Immature natural killer cell (primary cell): ENCODE measurements around the gene TNP1. TPM values are rescaled to one million over a fixed set of nuclear protein-coding genes. Genes with fewer than 3 reads are reported as not detected.

Experiments
- DNase-seq, 3 donors: peaks; one replicate each; pipeline ENCODE4 v3.0.0; 2022; ENCODE audit warnings: mixed read lengths in 1 of 3
- H3K27ac Mint-ChIP-seq, 6 donors: one replicate each; pipeline ENCODE4 v1.8.0; 2020; ENCODE audit warnings: mixed read lengths in 6 of 6, mild to moderate bottlenecking in 5 of 6, inconsistent platforms in 4 of 6, moderate library complexity in 3 of 6
- H3K27me3 Mint-ChIP-seq, 3 donors: one replicate each; pipeline ENCODE4 v1.8.0; 2020 to 2021; ENCODE audit warnings: low read depth in 3 of 3, mild to moderate bottlenecking in 3 of 3, mixed read lengths in 3 of 3, moderate library complexity in 3 of 3, inconsistent platforms in 1 of 3
- H3K36me3 Mint-ChIP-seq, 3 donors: one replicate each; pipeline ENCODE4 v1.8.0; 2020; ENCODE audit warnings: mixed read lengths in 3 of 3, inconsistent platforms in 2 of 3, mild to moderate bottlenecking in 2 of 3
- H3K4me1 Mint-ChIP-seq, 2 donors: one replicate each; pipeline ENCODE4 v1.8.0; 2020; ENCODE audit warnings: inconsistent platforms in 2 of 2, mild to moderate bottlenecking in 2 of 2, mixed read lengths in 2 of 2, moderate library complexity in 1 of 2
- H3K4me3 Mint-ChIP-seq, 5 donors: one replicate each; pipeline ENCODE4 v1.8.0; 2020; ENCODE audit warnings: mild to moderate bottlenecking in 5 of 5, mixed read lengths in 5 of 5, inconsistent platforms in 3 of 5, moderate library complexity in 3 of 5
- H3K9me3 Mint-ChIP-seq, 6 donors: one replicate each; pipeline ENCODE4 v1.8.0; 2020; ENCODE audit warnings: mild to moderate bottlenecking in 6 of 6, mixed read lengths in 6 of 6, inconsistent platforms in 4 of 6, moderate library complexity in 3 of 6
- polyA plus RNA-seq, 3 donors: library from polyadenylated mRNA; unstranded; fragments of 300-500 nt; fragmentation: Illumina TruSeq; gene quantifications; one replicate each; pipeline ENCODE4 v1.2.3, GENCODE V29; 2021

Gene TNP1
- polyA plus RNA-seq, 3 donors from 2014 or later: not detected

DNA sequence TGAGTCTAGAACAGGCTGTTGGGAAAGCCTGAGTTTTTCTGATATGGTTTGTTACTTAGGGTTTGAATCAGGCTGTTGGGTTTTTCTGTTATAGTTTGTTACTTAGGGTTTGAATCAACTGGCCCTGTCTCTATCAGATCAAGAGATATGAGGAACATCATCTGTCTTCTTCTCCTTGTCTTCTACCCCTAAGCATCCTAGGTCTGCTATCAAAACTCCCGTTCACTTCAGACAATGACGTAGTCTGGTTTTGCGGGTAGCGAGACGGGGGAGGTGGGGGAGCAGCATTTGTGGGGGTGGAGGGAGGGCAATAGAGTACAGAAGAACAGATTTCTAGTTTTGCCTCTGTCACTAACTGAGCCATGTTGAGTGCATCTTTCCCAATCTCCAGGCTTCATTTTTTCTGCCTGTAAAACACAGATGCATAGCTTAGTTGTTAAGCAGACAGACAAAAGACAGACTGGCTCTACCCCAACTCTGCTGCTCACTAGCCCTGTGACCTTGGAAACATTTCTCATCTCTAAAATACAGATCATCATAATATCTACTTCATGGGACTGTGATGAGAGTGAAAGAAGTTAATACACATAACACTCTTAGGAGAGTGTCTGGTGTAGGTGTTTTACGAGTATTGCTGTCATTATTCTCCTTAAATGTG lies 9.1 kb downstream of the TNP1 start:
- DNase-seq: no peak
- Mint-ChIP-seq H3K36me3 (no peaks in the 10 kb centered on the region), H3K4me3 (no peak overlapping the region), H3K4me1 (no peaks in the 10 kb centered on the region), H3K27me3 (peaks cover 2 to 5% (median 3%) of the 10 kb centered on the region in 3 donors), H3K9me3 (peaks cover 0 to under 1% (median 0%) of the 10 kb centered on the region in 6 donors), H3K27ac (no peak overlapping the region)

DNA sequence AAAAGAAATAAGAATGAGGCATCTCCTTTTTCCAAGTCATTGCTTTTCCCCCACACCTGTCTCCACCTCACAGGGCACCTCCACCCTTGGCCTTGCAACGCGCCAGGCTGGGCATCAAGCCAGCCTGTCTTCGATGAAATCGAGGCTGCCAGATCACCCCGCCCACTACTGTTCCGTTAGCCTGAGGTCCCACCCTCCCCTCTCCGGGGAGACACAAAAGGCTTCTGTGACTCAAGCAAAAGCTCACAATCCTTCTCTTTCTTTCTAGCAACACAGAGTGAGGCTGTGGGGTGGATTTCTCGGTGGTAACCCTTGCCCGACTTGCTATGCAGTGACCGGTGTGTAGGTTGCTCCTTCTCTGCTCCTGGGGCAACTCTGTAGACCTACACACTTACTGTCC lies 9.9 kb downstream of the TNP1 start:
- H3K9me3 Mint-ChIP-seq: peaks cover 0 to 2% (median 0%) of the 10 kb centered on the region in 6 donors
- H3K4me1 Mint-ChIP-seq: no peaks in the 10 kb centered on the region
- H3K27me3 Mint-ChIP-seq: peaks cover 2 to 5% (median 3%) of the 10 kb centered on the region in 3 donors
- no peaks in the 10 kb centered on the region for H3K36me3 Mint-ChIP-seq
- no peak overlapping the region for H3K4me3 Mint-ChIP-seq
- H3K27ac Mint-ChIP-seq: no peak overlapping the region
- DNase-seq: no peak

DNA sequence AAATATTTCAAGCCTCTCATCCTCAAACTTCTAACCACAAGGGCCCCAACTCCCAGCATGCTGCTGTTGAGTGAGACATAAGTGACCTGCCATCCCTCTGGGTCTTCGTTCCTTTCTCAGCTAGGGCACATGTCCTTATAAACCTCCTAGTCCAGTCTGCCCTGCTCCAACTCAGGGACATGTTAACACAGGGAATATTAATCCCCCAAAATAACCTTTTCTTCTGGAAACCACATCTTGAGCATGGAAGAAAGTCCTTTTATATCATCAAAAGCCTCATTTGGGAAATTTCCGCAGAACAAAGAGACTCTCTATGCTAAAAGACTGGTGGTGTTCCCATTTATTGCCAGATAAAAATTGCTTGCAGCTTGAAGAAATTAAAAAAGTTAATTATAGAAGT lies 14.4 kb downstream of the TNP1 start:
- H3K27me3 Mint-ChIP-seq: peaks cover 2 to 8% (median 7%) of the 10 kb centered on the region in 3 donors

DNA sequence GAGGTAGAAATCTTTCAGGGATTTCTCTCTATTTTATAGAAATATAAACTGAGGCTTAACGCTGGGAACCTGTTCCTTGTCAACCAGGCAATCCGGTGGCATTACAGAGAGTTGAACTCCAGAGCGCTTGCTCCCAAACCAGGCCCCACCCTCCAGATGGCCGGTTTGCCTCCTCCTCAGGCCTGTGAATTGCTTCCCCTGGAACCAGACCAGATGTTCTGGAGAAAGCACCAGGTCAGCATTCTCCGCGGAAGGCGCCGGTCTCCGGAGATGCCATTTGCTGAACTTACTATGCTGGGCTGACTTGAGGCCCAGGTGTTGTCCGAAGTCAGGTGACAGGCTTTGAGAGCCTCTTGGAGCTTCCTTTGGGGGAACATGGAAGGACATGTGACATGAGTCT lies 17.2 kb downstream of the TNP1 start:
- no peaks in the 10 kb centered on the region for H3K36me3 Mint-ChIP-seq
- H3K9me3 Mint-ChIP-seq: peaks cover 0 to 6% (median 0%) of the 10 kb centered on the region in 6 donors
- H3K27me3 Mint-ChIP-seq: peaks cover 2 to 7% (median 4%) of the 10 kb centered on the region in 3 donors
- no peaks in the 10 kb centered on the region for H3K4me1 Mint-ChIP-seq
- no peak overlapping the region for H3K27ac Mint-ChIP-seq
- no peak for DNase-seq
- no peak overlapping the region for H3K4me3 Mint-ChIP-seq

More for the DNA sequence above, 14.4 kb downstream of the TNP1 start:
- Mint-ChIP-seq H3K4me3 (no peak overlapping the region), H3K4me1 (no peaks in the 10 kb centered on the region), H3K36me3 (no peaks in the 10 kb centered on the region), H3K27ac (no peak overlapping the region), H3K9me3 (peaks cover 0 to 6% (median 0%) of the 10 kb centered on the region in 6 donors)
- no peak for DNase-seq

DNA sequence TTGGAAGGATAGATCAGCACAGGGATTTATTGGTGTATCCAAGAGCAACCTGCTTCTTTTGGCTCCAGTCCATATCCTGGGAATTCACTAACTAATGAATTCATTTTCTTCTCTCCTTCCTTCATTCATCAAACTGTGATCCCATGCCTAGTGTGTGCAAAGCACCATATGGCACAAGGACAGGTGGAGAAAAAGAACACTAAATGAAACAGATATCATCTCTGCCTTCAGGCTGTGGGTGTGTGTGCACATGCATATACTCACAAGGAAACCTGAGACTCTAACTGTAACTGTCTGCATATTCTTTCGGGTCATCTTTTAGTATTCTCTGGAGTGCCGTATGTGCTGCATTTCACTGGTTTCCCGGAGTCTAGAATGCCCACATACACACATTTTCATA lies 20.2 kb downstream of the TNP1 start:
- Mint-ChIP-seq H3K4me3 (no peak overlapping the region), H3K27me3 (peaks cover 2 to 7% (median 3%) of the 10 kb centered on the region in 3 donors), H3K9me3 (peaks cover 0 to 4% (median 0%) of the 10 kb centered on the region in 6 donors), H3K4me1 (no peaks in the 10 kb centered on the region), H3K27ac (no peak overlapping the region), H3K36me3 (no peaks in the 10 kb centered on the region)
- DNase-seq: no peak

DNA sequence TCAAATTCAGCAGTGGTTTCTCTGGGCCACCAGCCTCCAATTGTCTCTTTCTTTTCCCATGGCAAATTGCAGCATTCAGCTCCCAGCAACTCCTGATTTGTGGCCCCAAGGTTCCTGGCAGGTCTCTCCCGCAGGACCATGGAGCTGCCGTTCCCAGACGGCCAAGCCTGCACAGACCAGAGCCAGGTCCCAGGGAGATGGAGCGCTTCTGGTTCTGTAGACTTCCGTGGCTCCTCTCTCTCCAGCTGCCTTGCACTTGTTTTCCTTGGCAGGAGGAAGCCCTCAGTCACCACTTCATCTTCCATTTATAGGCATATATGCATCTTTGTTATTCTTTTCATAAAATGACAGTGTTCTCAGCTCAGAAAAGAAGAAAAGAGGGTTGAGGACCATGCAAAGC lies 21.7 kb downstream of the TNP1 start:
- no peak for DNase-seq
- Mint-ChIP-seq H3K36me3 (no peaks in the 10 kb centered on the region), H3K4me1 (no peaks in the 10 kb centered on the region), H3K4me3 (no peak overlapping the region), H3K27me3 (peaks cover 0 to 7% (median 2%) of the 10 kb centered on the region in 3 donors), H3K9me3 (peaks cover 0 to 4% (median 0%) of the 10 kb centered on the region in 6 donors), H3K27ac (no peak overlapping the region)

DNA sequence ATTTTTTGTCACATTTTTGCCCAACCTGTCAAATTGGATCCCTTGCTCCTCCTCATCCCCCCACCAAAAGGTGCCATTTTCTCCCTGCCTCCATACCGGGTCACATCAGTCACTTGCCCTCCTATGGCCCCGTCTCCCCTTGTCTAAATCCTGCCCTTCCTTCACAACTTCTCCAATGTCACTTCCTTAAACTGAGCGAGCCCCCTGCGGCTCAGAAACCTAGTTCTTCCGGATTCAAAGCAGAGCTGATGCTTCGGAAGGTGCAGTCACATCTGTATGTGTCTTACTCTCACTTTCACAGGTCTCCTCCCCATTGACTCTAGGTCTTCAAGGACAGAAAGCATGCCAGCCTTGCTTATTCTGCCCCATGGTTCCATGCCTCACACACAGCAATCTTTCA lies 22.1 kb downstream of the TNP1 start:
- DNase-seq: no peak

DNA sequence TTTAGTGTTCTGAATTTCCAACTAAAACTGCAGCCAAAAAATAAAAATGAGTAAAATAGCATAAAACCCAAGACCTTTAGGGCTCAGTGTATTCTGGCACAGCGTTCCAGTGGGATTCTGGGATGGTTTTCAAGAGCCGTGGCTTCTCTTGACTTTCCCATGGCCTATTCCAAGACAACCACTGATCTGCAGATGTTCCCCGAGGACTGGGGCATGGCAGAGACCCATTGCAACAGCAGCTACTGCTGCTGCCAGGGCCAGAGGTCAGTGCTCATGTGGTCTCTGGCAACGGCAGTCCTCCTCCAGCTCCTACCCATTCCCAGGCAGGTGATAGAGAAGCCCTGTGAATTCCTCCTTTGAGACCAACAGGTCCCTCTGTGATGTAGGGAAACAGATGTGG lies 26.8 kb downstream of the TNP1 start:
- Mint-ChIP-seq H3K27me3 (peaks cover 4 to 14% (median 9%) of the 10 kb centered on the region in 3 donors), H3K36me3 (no peaks in the 10 kb centered on the region), H3K4me3 (no peak overlapping the region), H3K27ac (no peak overlapping the region), H3K9me3 (no peaks in the 10 kb centered on the region), H3K4me1 (no peaks in the 10 kb centered on the region)
- DNase-seq: no peak

More for the DNA sequence above, 22.1 kb downstream of the TNP1 start:
- Mint-ChIP-seq H3K9me3 (peaks cover 0 to 4% (median 0%) of the 10 kb centered on the region in 6 donors), H3K4me1 (no peaks in the 10 kb centered on the region), H3K4me3 (no peak overlapping the region), H3K27me3 (peaks cover 0 to 7% (median 2%) of the 10 kb centered on the region in 3 donors), H3K27ac (no peak overlapping the region), H3K36me3 (no peaks in the 10 kb centered on the region)

DNA sequence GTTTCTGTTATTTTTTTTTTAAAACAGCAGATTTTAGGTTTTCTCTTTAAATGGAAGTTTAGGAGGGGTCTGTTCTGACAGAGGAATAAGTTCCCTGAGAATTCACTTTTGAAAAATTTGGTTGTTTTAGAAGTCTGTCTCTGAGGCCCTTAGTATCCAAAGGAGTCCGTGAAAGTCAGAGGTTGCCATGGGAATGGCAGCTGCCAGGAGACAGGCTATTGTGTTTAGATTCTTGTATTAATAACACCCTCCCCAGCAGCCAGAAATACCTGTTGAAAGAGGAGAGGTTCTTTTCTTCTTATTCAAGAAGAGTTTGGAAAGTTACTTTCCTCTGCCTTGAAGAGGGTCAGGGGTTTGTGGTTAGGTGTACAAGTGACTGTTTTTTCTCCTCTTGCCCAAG lies 29.5 kb downstream of the TNP1 start:
- Mint-ChIP-seq H3K27me3 (peaks cover 2 to 16% (median 9%) of the 10 kb centered on the region in 3 donors), H3K27ac (no peak overlapping the region), H3K36me3 (no peaks in the 10 kb centered on the region), H3K4me3 (no peak overlapping the region), H3K4me1 (no peaks in the 10 kb centered on the region), H3K9me3 (no peaks in the 10 kb centered on the region)
- no peak for DNase-seq

DNA sequence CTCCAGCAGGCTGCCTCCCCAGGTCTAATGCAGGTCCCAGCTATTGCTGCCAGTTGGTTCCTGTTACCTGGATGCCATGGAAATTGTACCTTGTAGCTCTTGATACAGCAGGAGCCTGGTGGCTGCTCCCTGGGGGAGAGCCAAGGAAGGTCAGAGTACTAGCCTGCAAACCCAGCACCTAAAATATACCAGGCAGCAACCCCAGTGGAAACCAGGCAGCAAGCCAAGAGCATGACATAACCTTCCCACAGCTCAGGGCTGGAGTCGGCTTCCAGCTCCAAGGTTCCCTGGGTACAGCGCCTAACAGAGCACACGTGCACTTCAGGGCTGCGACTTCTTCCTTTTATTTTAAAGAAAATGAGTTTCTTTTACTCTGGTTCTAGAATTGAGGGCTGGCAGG lies 30.3 kb downstream of the TNP1 start:
- H3K27ac Mint-ChIP-seq: no peak overlapping the region
- H3K9me3 Mint-ChIP-seq: no peaks in the 10 kb centered on the region
- H3K27me3 Mint-ChIP-seq: peaks cover 2 to 16% (median 9%) of the 10 kb centered on the region in 3 donors
- H3K4me1 Mint-ChIP-seq: no peaks in the 10 kb centered on the region
- no peak for DNase-seq
- no peak overlapping the region for H3K4me3 Mint-ChIP-seq
- no peaks in the 10 kb centered on the region for H3K36me3 Mint-ChIP-seq

DNA sequence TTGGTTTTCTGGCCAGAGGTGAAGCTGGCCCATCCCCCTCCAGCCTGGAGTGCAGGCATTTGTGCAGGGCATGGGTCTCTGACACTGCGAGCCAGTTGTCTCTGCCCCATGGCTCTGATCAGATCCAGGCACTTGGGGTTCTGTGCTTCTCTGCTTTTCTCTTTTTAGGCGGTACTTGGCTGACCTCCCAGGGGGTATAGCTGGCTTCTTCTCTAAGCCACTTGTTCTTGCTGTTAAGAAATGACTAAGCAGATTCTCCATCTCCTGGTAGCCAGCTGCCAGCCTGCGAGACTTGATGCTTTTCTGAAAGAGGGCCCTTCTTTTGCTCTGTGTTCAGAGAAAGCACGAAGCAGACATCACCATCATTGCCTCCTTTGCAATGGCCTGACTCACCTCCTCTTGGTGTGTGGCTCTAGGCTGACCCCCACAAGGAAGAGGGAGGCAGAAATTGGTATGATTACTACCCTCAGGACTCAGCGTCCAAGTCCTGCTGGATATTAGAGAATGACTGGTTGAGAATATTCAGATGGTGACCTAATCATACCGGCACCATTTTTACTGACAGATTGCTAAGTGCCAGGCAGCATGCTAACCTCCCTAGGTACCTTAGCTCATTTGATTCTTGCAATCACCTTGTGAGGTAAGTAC lies 32.7 kb downstream of the TNP1 start:
- no peak overlapping the region for H3K27ac Mint-ChIP-seq
- H3K27me3 Mint-ChIP-seq: peaks cover 2 to 16% (median 9%) of the 10 kb centered on the region in 3 donors
- no peaks in the 10 kb centered on the region for H3K4me1 Mint-ChIP-seq
- H3K9me3 Mint-ChIP-seq: no peaks in the 10 kb centered on the region
- H3K4me3 Mint-ChIP-seq: no peak overlapping the region
- H3K36me3 Mint-ChIP-seq: no peaks in the 10 kb centered on the region
- DNase-seq: no peak

DNA sequence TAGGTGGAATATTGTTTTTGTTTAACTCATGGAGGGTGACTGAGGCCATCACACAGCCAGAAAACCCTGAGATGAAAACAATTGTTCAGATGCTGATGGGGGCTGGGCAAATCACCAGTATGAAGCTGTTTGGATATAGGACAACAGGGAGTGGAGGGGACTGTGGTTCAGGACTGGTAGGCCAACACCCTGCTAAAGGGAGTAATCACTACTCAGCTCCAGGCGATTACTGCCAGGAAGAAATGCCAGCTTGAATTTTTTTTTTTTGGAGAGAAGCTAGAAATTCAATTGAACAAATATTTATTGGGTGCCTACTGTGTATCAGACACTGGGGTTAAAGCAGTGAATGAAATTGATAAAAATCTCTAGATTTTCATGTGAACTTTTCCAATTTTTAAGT lies 37.4 kb downstream of the TNP1 start:
- Mint-ChIP-seq H3K27ac (no peak overlapping the region), H3K9me3 (no peaks in the 10 kb centered on the region), H3K4me3 (no peak overlapping the region), H3K36me3 (no peaks in the 10 kb centered on the region), H3K4me1 (no peaks in the 10 kb centered on the region), H3K27me3 (peaks cover 0 to 7% (median 3%) of the 10 kb centered on the region in 3 donors)
- no peak for DNase-seq

DNA sequence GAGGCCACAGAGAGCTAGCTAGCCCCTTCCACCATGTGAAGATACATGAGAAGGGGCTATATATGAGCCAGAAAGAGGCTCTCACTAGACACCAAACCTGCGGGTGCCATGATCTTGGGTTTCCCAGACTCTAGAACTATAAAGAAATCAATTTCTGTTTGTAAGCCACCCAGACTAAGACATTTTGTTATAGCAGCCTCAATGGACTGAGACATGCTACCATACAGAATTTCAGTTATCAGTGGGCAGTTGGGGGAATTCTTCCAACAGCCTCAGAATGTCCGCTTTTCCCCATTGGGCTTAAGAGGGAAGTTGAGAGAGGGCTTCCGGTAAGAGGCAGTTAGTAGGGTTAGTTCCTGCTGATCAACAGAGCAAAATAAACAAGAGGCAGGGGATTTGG lies 39.2 kb downstream of the TNP1 start:
- Mint-ChIP-seq H3K36me3 (no peaks in the 10 kb centered on the region), H3K4me3 (no peak overlapping the region), H3K4me1 (no peaks in the 10 kb centered on the region), H3K27ac (no peak overlapping the region), H3K27me3 (peaks cover 2 to 7% (median 6%) of the 10 kb centered on the region in 3 donors), H3K9me3 (no peaks in the 10 kb centered on the region)
- no peak for DNase-seq

DNA sequence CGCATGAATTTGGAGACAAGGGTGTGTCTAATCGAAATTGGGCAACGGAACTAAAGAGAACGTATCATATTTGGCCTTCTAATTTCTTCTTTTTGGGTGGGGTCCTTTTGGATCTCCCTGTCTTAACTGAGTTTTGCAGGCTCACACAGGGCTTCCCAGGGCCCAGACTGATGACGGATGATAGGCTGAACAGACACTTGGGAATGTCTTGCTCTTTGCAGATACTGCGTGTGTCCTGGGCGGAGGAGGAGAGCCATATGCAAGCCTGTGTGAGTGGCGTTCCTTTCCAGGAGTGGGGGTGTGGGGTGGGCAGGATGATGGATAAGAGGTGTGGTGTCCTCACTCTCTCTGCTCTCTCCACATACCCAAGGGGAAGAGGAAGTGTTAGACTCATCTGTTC lies 40.1 kb downstream of the TNP1 start:
- Mint-ChIP-seq H3K4me1 (no peaks in the 10 kb centered on the region), H3K27me3 (peaks cover 2 to 7% (median 6%) of the 10 kb centered on the region in 3 donors), H3K4me3 (no peak overlapping the region)

More for the DNA sequence above, 40.1 kb downstream of the TNP1 start:
- no peak overlapping the region for H3K27ac Mint-ChIP-seq
- DNase-seq: no peak
- no peaks in the 10 kb centered on the region for H3K36me3 Mint-ChIP-seq
- H3K9me3 Mint-ChIP-seq: no peaks in the 10 kb centered on the region
